GM12801 (cell line): Measurements from ENCODE around the gene TBC1D20.

Experiments
- TF ChIP-seq, protein P1 (sequence below): IDR thresholded peaks from one replicate; pipeline ENCODE4 v1.5.1; 2011; ENCODE audit warnings: control low read depth; ENCODE audit not compliant: insufficient read length; ENCODE audit errors: extremely low read depth

The TBC1D20 gene

GRCh38 chr20:469746-470490 lies 7.6 kb upstream of the TBC1D20 start:
- TF ChIP-seq, protein P1, sequence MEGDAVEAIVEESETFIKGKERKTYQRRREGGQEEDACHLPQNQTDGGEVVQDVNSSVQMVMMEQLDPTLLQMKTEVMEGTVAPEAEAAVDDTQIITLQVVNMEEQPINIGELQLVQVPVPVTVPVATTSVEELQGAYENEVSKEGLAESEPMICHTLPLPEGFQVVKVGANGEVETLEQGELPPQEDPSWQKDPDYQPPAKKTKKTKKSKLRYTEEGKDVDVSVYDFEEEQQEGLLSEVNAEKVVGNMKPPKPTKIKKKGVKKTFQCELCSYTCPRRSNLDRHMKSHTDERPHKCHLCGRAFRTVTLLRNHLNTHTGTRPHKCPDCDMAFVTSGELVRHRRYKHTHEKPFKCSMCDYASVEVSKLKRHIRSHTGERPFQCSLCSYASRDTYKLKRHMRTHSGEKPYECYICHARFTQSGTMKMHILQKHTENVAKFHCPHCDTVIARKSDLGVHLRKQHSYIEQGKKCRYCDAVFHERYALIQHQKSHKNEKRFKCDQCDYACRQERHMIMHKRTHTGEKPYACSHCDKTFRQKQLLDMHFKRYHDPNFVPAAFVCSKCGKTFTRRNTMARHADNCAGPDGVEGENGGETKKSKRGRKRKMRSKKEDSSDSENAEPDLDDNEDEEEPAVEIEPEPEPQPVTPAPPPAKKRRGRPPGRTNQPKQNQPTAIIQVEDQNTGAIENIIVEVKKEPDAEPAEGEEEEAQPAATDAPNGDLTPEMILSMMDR = no peak

GRCh38 chr20:467755-468154 lies 5.4 kb upstream of the TBC1D20 start:
- TF ChIP-seq, protein P1 = no peak

GRCh38 chr20:461254-462198 lies 807 bp downstream of the TBC1D20 start:
- TF ChIP-seq, protein P1 = no peak

- TF ChIP-seq, protein P1 = no peak
Measured at GRCh38 chr20:460707-461106, 1.6 kb downstream of the TBC1D20 start.

DNA sequence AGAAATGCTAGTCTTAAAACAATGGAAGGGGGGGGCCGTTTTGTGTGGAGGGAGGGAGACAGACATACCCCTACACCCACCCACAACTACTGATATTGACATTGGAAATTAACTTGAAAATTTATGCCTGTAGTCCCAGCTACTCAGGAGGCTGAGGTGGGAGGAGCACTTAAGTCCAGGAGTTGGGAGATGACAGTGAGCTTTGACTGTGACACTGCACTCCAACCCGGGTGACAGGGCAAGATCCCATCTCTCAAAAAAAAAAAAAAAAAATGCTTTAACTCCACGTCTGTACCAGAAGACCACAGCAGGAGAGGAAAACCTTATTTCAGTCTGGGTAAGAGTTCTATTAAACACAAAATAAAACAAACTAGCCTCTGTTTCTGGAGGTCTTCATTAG lies 2.2 kb downstream of the TBC1D20 start:
- TF ChIP-seq, protein P1 = no peak

- TF ChIP-seq, protein P1 = no peak
Measured at GRCh38 chr20:458776-459175, 3.6 kb downstream of the TBC1D20 start.

- TF ChIP-seq, protein P1 = no peak
Measured at GRCh38 chr20:454951-455350, 7.4 kb downstream of the TBC1D20 start.
